GM23248 (cell line): ENCODE results near the gene THAP7.

Experiments used
- EZH2 ChIP-seq: fragments of 200-600 bp; sonication (generic); IDR thresholded peaks from 2 replicates; pipeline ENCODE4 v1.6.1; 2018; ENCODE audit warnings: antibody characterized with exemption, mild to moderate bottlenecking; ENCODE audit not compliant: insufficient read depth, poor library complexity, severe bottlenecking
- EZH2phosphoT487 ChIP-seq: fragments of 200-600 bp; sonication (generic); IDR thresholded peaks from 2 replicates; pipeline ENCODE4 v1.6.1; 2018; ENCODE audit warnings: antibody characterized with exemption, moderate library complexity, mild to moderate bottlenecking, low read depth; ENCODE audit not compliant: insufficient read depth

DNA sequence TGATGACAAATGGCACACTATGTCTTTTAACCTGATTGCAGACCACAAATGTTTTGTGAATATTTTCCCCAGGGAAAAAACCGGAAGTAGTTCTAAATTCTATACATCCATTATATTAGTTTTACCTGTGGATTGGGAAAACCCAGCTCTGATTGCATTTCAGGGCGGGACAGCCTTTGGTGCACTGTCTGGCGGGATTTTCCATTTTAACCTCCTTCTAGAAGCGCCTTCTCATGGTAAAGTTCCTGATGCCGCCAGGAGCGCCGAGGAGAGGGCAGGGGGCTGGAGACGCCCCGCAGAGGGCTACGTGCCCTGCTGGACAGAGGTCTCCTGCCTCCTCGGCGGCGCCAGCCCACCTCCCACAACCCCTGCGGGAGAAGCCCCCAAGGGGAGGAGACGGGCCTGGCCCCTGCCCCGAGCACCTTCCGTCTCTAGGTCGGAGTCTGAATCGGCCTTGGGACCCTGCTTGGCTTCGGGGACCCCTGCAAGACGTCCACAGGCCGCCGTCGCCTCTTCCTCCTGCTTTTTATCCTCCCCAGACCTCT is 11.8 kb upstream of the THAP7 start:
- TF ChIP-seq EZH2phosphoT487 (no peak), EZH2 (no peak)
